Endothelial cell of umbilical vein (primary cell): ENCODE data around the gene NTRK2. TPM values are rescaled to one million over a fixed set of nuclear protein-coding genes. Genes with fewer than 3 reads are reported as not detected.

Source experiments
- BruUV-seq: library from RNA; stranded (reverse); fragments of 400-500 nt; replicated peaks from 2 replicates; lab custom pipeline; 2021; lab: Mats Ljungman, UMichigan
- CTCF ChIA-PET: fragments of 300-600, 350-600 bp; sonication (Branson Sonifier 250); formaldehyde crosslinking; loops from one replicate; lab custom pipeline; 2021; ENCODE audit warnings: antibody characterized with exemption, inconsistent platforms; lab: Charles Lee
- POLR2A ChIA-PET: fragments of 300-600, 350-600 bp; sonication (Branson Sonifier 250); formaldehyde crosslinking; loops from one replicate; lab custom pipeline; 2021; ENCODE audit warnings: antibody characterized with exemption, inconsistent platforms; lab: Charles Lee
- DNase-seq: peaks from one replicate; pipeline ENCODE4 v3.0.0-alpha.2; 2011; ENCODE audit warnings: low read depth, low spot score
- FAIRE-seq: peaks from 2 replicates; lab custom pipeline; 2011; peaks lifted over from hg19 to GRCh38; lab: Jason Lieb, UNC
- H2AFZ ChIP-seq: 2 replicates; pipeline ENCODE4 v1.6.0; 2012; ENCODE audit warnings: low read depth, low read length, control low read depth, inconsistent platforms
- H3K27ac ChIP-seq: 2 replicates; pipeline ENCODE4 v1.5.1; 2011; ENCODE audit warnings: low read depth, mild to moderate bottlenecking, control low read depth, low read length, moderate library complexity; ENCODE audit not compliant: insufficient read depth
- H3K27me3 ChIP-seq, 2 experiments: 2 replicates each; pipeline versions ENCODE4 v1.6.0 to v1.6.1; 2011; ENCODE audit warnings: low read length in 2 of 2, mixed read lengths in 1 of 2; ENCODE audit not compliant: control insufficient read depth in 2 of 2, insufficient read depth in 2 of 2
- H3K36me3 ChIP-seq, 2 experiments: 2 replicates in 1 of 2; 3 replicates in 1 of 2; pipeline ENCODE4 v1.5.1; 2011; ENCODE audit warnings: low read length in 2 of 2, mild to moderate bottlenecking in 1 of 2, moderate library complexity in 1 of 2; ENCODE audit not compliant: control insufficient read depth in 2 of 2, insufficient read depth in 2 of 2; ENCODE audit errors: extremely low read depth in 1 of 2
- H3K4me1 ChIP-seq: 3 replicates; pipeline ENCODE4 v1.5.1; 2011; ENCODE audit warnings: mild to moderate bottlenecking, low read length; ENCODE audit not compliant: control insufficient read depth, insufficient read depth; ENCODE audit errors: extremely low read depth
- H3K4me2 ChIP-seq: 2 replicates; pipeline ENCODE4 v1.6.1; 2011; ENCODE audit warnings: low read length, control low read depth, mixed read lengths; ENCODE audit not compliant: insufficient read depth
- H3K4me3 ChIP-seq, 3 experiments: fragments of 200-600 bp in 1 of 3; sonication (generic), shearing (Covaris generic) in 1 of 3; replicated peaks in 1 of 3; 2 replicates each; pipeline ENCODE4 v1.5.1; 2011 to 2016; ENCODE audit warnings: control low read depth in 3 of 3, low read length in 3 of 3, mild to moderate bottlenecking in 2 of 3, inconsistent platforms in 1 of 3, low read depth in 1 of 3, moderate library complexity in 1 of 3; ENCODE audit not compliant: insufficient read depth in 1 of 3
- H3K79me2 ChIP-seq: 2 replicates; pipeline ENCODE4 v1.6.0; 2012; ENCODE audit warnings: low read length, inconsistent platforms; ENCODE audit not compliant: control insufficient read depth, insufficient read depth
- H3K9ac ChIP-seq: replicated peaks from 2 replicates; pipeline ENCODE3; 2011; ENCODE audit warnings: low read length, control low read depth; ENCODE audit not compliant: insufficient read depth; ENCODE audit errors: extremely low read depth
- H3K9me1 ChIP-seq: replicated peaks from 3 replicates; pipeline ENCODE4 v1.6.0; 2011; ENCODE audit warnings: mild to moderate bottlenecking, low read length; ENCODE audit not compliant: control insufficient read depth, insufficient read depth; ENCODE audit errors: extremely low read depth
- H3K9me3 ChIP-seq: replicated peaks from 2 replicates; pipeline ENCODE4 v1.5.1; 2012; ENCODE audit warnings: low read length, inconsistent platforms; ENCODE audit not compliant: control insufficient read depth, insufficient read depth
- H4K20me1 ChIP-seq: replicated peaks from 2 replicates; pipeline ENCODE3; 2011; ENCODE audit warnings: mild to moderate bottlenecking, low read length; ENCODE audit not compliant: control insufficient read depth, insufficient read depth; ENCODE audit errors: extremely low read depth
- CTCF ChIP-seq, 2 donors: IDR thresholded peaks; 1 replicate in 1 of 2; 2 replicates in 1 of 2; pipeline ENCODE4 v1.5.1; 2011; ENCODE audit warnings: low read length in 2 of 2, mild to moderate bottlenecking in 2 of 2, moderate library complexity in 2 of 2, control low read depth in 1 of 2, inconsistent platforms in 1 of 2, low read depth in 1 of 2; ENCODE audit not compliant: insufficient read depth in 1 of 2; ENCODE audit errors: extremely low read depth in 1 of 2
- EZH2 ChIP-seq: IDR thresholded peaks from 2 replicates; pipeline ENCODE4 v1.6.1; 2012; ENCODE audit warnings: borderline replicate concordance, low read depth, mild to moderate bottlenecking, moderate library complexity, low read length, inconsistent platforms; ENCODE audit not compliant: severe bottlenecking
- FOS ChIP-seq: IDR thresholded peaks from 2 replicates; pipeline ENCODE4 v1.6.1; 2011; ENCODE audit warnings: mild to moderate bottlenecking, low read length, moderate library complexity, borderline replicate concordance; ENCODE audit not compliant: insufficient read depth
- GATA2 ChIP-seq: IDR thresholded peaks from 2 replicates; pipeline ENCODE4 v1.7.0; 2011; ENCODE audit warnings: low read depth, mild to moderate bottlenecking, moderate library complexity, mixed read lengths, low read length; ENCODE audit not compliant: insufficient read length, insufficient read depth
- JUN ChIP-seq: IDR thresholded peaks from 2 replicates; pipeline ENCODE4 v1.6.1; 2011; ENCODE audit warnings: borderline replicate concordance, low read depth; ENCODE audit not compliant: insufficient read length, insufficient read depth
- MAX ChIP-seq: IDR thresholded peaks from 2 replicates; pipeline ENCODE4 v1.6.1; 2011; ENCODE audit not compliant: insufficient read depth, insufficient read length
- MYC ChIP-seq: IDR thresholded peaks from one replicate; pipeline ENCODE4 v1.6.1; 2011; ENCODE audit warnings: mild to moderate bottlenecking, low read depth, low read length
- POLR2A ChIP-seq: IDR thresholded peaks from 2 replicates; pipeline ENCODE4 v1.6.1; 2012; ENCODE audit warnings: low read depth, mild to moderate bottlenecking, control low read depth, low read length
- POLR2AphosphoS5 ChIP-seq: IDR thresholded peaks from 2 replicates; pipeline ENCODE4 v1.6.1; 2012; ENCODE audit warnings: low read depth, mild to moderate bottlenecking, control low read depth, low read length, moderate library complexity; ENCODE audit not compliant: insufficient read depth
- dilution Hi-C: fragments of 300-500 bp; cut with MboI; formaldehyde crosslinking; loops from one replicate; pipeline ENCODE4 v1.15.0; 2019; ENCODE audit warnings: low sequenced_read_pairs; ENCODE audit not compliant: extremely low pct_ligation_motif_present
- intact Hi-C: fragments of 100-400 bp; cut with micrococcal nuclease; formaldehyde crosslinking; loops from one replicate; pipeline ENCODE4 v1.10.0; 2022
- polyA plus RNA-seq, 4 experiments: library from polyadenylated mRNA; depleted of rRNA in 3 of 4; stranded (reverse) in 3 of 4; unstranded in 1 of 4; fragments of >200 nt; gene quantifications; 2 replicates each; pipeline versions ENCODE4 v1.2.1 to v1.2.3, GENCODE V29; 2011 to 2012; ENCODE audit warnings: missing spikeins in 1 of 4
- total RNA-seq: library from RNA; stranded (reverse); gene quantifications from 2 replicates; pipeline ENCODE4 v1.2.3, GENCODE V29; 2021

NTRK2 gene
- total and polyA plus RNA-seq, 2 donors (not counting 3 experiments of a cell fraction or from before 2014, with no cell fraction given): 0.01 to 0.13 TPM

GRCh38 chr9:84711398-84711777 is 41.9 kb downstream of the NTRK2 start:
- no peak overlapping the region for H3K4me3 ChIP-seq
- H4K20me1 ChIP-seq: no peaks in the 10 kb centered on the region
- H3K9me3 ChIP-seq: no peaks in the 10 kb centered on the region
- DNase-seq (no peak), FAIRE-seq (no peak)
- no peak overlapping the region for H3K27ac ChIP-seq
- no peak overlapping the region for H3K4me2 ChIP-seq
- POLR2A ChIA-PET: no interaction called here
- H3K9me1 ChIP-seq: no peaks in the 10 kb centered on the region
- no peak overlapping the region for H3K9ac ChIP-seq
- H3K27me3 ChIP-seq: no peaks in the 10 kb centered on the region
- no peaks in the 10 kb centered on the region for H3K79me2 ChIP-seq
- no peaks in the 10 kb centered on the region for H3K36me3 ChIP-seq
- dilution Hi-C loops (no loop called here), intact Hi-C loops (no loop called here)
- no TSS peak for BruUV-seq
- CTCF ChIA-PET: interaction anchor here (1.2 kb wide), 1 partner anchor 13 kb away, joined by 6 read pairs; no protein-coding TSS in a partner anchor
- no peak for TF ChIP-seq GATA2
- no peak for TF ChIP-seq CTCF (IDR thresholded peaks at IDR 0.05; ENCODE audit: extremely low read depth in 1 of 2, insufficient read depth in 1 of 2, low read depth in 1 of 2, low read length in 2 of 2)
- TF ChIP-seq POLR2AphosphoS5: no peak
- no peak for TF ChIP-seq JUN
- no peak for TF ChIP-seq FOS
- no peak for TF ChIP-seq EZH2
- no peak for TF ChIP-seq POLR2A
- TF ChIP-seq MAX: no peak
- TF ChIP-seq MYC: no peak
- H3K4me1 ChIP-seq: peaks cover 10% of the 10 kb centered on the region
- H2AFZ ChIP-seq: no peak overlapping the region
